Measurements from ENCODE around the gene EXOC6B.

DNA sequence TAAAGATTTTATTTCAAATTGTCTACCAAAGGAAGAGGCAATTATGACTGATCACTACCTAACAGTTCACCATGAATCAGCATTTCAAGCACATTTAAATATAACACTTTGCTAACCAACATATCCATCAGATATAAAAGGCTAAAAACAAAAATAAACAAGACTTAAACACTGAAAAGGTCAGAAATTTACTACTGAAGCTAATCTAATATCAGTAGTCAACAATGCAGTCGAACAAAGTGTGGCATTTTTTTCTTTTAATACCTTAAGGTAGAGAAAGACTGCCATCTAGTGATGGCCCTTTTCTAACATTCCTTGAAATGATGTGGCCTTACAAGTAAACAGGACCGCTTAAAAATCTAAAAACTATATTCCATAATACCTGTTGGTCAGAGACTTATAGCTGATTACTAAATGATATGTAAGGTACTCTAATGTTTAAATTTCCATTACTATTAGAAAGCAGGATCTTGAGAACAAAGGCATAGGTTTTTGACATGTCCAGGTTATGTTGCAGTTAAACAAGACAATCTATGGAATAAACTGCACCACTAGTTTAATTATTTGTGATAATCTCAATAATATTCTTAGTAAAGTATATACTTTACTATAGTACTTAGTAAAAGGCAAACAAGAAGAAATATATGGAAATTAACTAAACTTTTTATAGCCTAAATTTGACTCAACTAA lies 80.0 kb downstream of the EXOC6B start:
- TF ChIP-seq SUZ12 (IDR thresholded peaks at IDR 0.05; ENCODE audit: extremely low read depth, insufficient read depth, insufficient read length) (no peak), ZNF274 (IDR thresholded peaks at IDR 0.05; ENCODE audit: low read depth, low read length) (no peak)

All from NT2/D1 (cell line).